H1 (cell line): ENCODE measurements around the gene DHRS13. TPM values are rescaled to one million over a fixed set of nuclear protein-coding genes. Genes with fewer than 3 reads are reported as not detected.

ENCODE experiments used
- JUN ChIP-seq: IDR thresholded peaks from 2 replicates; pipeline ENCODE4 v1.6.1; 2011; ENCODE audit warnings: low read depth, mild to moderate bottlenecking, improper control_type of control experiment, low read length
- RNF2 ChIP-seq: fragments of 200-900, 300-1000 bp; sonication (generic); IDR thresholded peaks from 2 replicates; pipeline ENCODE4 v1.7.1; 2016; ENCODE audit warnings: borderline replicate concordance, low read depth, mild to moderate bottlenecking, antibody characterized with exemption, low read length; ENCODE audit not compliant: poor library complexity, severe bottlenecking; ENCODE audit errors: missing control alignments
- polyA plus RNA-seq, 7 experiments: library from polyadenylated mRNA; depleted of rRNA in 3 of 7; stranded (reverse) in 5 of 7; unstranded in 2 of 7; fragments of >200 nt in 5 of 7; fragments of 200-250 nt in 2 of 7; gene quantifications; 1 replicate in 5 of 7; 2 replicates in 1 of 7; 4 replicates in 1 of 7; pipeline versions ENCODE4 v1.2.1 to v1.2.3, GENCODE V29; 2011 to 2013; ENCODE audit warnings: missing spikeins in 2 of 7, mixed read lengths in 2 of 7
- total RNA-seq: library from RNA; stranded (reverse); fragmentation: NEBNext Ultra II Directional; extraction: Animal tissue kit (Norgen Biotek cat#: 25700); gene quantifications from 2 replicates; pipeline ENCODE4 v1.2.1, GENCODE V29; 2021
- TF ChIP-seq, protein P1 (sequence below): fragments of 300-600 bp; sonication (generic); IDR thresholded peaks from 2 replicates; pipeline ENCODE4 v1.7.1; 2012; ENCODE audit warnings: low read length, moderate library complexity, mild to moderate bottlenecking, inconsistent platforms; ENCODE audit not compliant: insufficient replicate concordance
- TF ChIP-seq, protein P2 (sequence below): IDR thresholded peaks from 2 replicates; pipeline ENCODE4 v1.6.1; 2011; ENCODE audit warnings: low read length, improper control_type of control experiment

Gene DHRS13
- total and polyA plus RNA-seq, 2 of the 8 experiments (the other 6 are each of a cell fraction or from before 2014, with no cell fraction given), result 23.7 to 30.0 TPM

DNA sequence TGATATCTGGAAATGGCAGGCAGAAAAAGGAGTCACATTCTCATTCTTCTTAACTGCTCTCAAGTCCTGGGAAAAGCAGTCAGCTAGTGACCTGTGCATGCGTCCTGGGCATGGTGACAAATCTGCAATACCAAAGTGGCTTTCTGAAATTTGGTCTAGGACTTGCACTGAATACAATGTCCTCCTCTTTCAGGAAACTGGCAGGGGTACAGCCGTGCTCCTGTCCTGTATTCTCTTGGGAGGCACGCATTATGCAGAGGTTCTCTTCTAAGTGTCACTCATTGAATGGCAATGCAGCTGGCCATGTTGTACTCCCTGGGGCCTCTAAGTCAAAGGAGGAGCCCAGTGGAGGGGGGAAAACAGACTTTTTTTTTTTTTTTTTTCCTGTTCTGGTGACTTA is 37.8 kb upstream of the DHRS13 start (continued):
- TF ChIP-seq, protein P1, sequence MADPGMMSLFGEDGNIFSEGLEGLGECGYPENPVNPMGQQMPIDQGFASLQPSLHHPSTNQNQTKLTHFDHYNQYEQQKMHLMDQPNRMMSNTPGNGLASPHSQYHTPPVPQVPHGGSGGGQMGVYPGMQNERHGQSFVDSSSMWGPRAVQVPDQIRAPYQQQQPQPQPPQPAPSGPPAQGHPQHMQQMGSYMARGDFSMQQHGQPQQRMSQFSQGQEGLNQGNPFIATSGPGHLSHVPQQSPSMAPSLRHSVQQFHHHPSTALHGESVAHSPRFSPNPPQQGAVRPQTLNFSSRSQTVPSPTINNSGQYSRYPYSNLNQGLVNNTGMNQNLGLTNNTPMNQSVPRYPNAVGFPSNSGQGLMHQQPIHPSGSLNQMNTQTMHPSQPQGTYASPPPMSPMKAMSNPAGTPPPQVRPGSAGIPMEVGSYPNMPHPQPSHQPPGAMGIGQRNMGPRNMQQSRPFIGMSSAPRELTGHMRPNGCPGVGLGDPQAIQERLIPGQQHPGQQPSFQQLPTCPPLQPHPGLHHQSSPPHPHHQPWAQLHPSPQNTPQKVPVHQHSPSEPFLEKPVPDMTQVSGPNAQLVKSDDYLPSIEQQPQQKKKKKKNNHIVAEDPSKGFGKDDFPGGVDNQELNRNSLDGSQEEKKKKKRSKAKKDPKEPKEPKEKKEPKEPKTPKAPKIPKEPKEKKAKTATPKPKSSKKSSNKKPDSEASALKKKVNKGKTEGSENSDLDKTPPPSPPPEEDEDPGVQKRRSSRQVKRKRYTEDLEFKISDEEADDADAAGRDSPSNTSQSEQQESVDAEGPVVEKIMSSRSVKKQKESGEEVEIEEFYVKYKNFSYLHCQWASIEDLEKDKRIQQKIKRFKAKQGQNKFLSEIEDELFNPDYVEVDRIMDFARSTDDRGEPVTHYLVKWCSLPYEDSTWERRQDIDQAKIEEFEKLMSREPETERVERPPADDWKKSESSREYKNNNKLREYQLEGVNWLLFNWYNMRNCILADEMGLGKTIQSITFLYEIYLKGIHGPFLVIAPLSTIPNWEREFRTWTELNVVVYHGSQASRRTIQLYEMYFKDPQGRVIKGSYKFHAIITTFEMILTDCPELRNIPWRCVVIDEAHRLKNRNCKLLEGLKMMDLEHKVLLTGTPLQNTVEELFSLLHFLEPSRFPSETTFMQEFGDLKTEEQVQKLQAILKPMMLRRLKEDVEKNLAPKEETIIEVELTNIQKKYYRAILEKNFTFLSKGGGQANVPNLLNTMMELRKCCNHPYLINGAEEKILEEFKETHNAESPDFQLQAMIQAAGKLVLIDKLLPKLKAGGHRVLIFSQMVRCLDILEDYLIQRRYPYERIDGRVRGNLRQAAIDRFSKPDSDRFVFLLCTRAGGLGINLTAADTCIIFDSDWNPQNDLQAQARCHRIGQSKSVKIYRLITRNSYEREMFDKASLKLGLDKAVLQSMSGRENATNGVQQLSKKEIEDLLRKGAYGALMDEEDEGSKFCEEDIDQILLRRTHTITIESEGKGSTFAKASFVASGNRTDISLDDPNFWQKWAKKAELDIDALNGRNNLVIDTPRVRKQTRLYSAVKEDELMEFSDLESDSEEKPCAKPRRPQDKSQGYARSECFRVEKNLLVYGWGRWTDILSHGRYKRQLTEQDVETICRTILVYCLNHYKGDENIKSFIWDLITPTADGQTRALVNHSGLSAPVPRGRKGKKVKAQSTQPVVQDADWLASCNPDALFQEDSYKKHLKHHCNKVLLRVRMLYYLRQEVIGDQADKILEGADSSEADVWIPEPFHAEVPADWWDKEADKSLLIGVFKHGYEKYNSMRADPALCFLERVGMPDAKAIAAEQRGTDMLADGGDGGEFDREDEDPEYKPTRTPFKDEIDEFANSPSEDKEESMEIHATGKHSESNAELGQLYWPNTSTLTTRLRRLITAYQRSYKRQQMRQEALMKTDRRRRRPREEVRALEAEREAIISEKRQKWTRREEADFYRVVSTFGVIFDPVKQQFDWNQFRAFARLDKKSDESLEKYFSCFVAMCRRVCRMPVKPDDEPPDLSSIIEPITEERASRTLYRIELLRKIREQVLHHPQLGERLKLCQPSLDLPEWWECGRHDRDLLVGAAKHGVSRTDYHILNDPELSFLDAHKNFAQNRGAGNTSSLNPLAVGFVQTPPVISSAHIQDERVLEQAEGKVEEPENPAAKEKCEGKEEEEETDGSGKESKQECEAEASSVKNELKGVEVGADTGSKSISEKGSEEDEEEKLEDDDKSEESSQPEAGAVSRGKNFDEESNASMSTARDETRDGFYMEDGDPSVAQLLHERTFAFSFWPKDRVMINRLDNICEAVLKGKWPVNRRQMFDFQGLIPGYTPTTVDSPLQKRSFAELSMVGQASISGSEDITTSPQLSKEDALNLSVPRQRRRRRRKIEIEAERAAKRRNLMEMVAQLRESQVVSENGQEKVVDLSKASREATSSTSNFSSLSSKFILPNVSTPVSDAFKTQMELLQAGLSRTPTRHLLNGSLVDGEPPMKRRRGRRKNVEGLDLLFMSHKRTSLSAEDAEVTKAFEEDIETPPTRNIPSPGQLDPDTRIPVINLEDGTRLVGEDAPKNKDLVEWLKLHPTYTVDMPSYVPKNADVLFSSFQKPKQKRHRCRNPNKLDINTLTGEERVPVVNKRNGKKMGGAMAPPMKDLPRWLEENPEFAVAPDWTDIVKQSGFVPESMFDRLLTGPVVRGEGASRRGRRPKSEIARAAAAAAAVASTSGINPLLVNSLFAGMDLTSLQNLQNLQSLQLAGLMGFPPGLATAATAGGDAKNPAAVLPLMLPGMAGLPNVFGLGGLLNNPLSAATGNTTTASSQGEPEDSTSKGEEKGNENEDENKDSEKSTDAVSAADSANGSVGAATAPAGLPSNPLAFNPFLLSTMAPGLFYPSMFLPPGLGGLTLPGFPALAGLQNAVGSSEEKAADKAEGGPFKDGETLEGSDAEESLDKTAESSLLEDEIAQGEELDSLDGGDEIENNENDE, result no peak
- TF ChIP-seq JUN (no peak), RNF2 (no peak)
- TF ChIP-seq, protein P2, sequence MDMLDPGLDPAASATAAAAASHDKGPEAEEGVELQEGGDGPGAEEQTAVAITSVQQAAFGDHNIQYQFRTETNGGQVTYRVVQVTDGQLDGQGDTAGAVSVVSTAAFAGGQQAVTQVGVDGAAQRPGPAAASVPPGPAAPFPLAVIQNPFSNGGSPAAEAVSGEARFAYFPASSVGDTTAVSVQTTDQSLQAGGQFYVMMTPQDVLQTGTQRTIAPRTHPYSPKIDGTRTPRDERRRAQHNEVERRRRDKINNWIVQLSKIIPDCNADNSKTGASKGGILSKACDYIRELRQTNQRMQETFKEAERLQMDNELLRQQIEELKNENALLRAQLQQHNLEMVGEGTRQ, result no peak
